GM21528 (cell line): ENCODE data around the gene RNH1.
A peak's percentile ranks its signal among the peaks of the same experiment; 100 is the strongest.

Experiments used
- ATAC-seq: cut with Tn5 transposase; IDR thresholded peaks from one replicate; pipeline ENCODE4 v1.9.1; 2021; ENCODE audit warnings: mild to moderate bottlenecking, moderate library complexity; ENCODE audit not compliant: unreplicated experiment, low FRiP score

RNH1 gene

GRCh38 chr11:460331-461199 lies 46.5 kb downstream of the RNH1 start:
- no peak for ATAC-seq

- no peak for ATAC-seq
Measured at GRCh38 chr11:459511-460220, 47.4 kb downstream of the RNH1 start.

- ATAC-seq: no peak
Measured at GRCh38 chr11:457111-457760, 49.8 kb downstream of the RNH1 start.

- no peak for ATAC-seq
Measured at GRCh38 chr11:456533-456932, 50.5 kb downstream of the RNH1 start.

GRCh38 chr11:455566-456147 lies 51.4 kb downstream of the RNH1 start:
- no peak for ATAC-seq

- no peak for ATAC-seq
Measured at GRCh38 chr11:454801-455565, 52.1 kb downstream of the RNH1 start.

GRCh38 chr11:454043-454442 lies 53.0 kb downstream of the RNH1 start:
- ATAC-seq: no peak

- ATAC-seq: no peak
Measured at GRCh38 chr11:453564-453963, 53.5 kb downstream of the RNH1 start.

- no peak for ATAC-seq
Measured at GRCh38 chr11:452916-453527, 54.0 kb downstream of the RNH1 start.

GRCh38 chr11:452203-452744 lies 54.8 kb downstream of the RNH1 start:
- ATAC-seq: no peak

GRCh38 chr11:451738-452137 lies 55.3 kb downstream of the RNH1 start:
- no peak for ATAC-seq

- peak; percentile 7 for ATAC-seq
Measured at GRCh38 chr11:450809-451451, 56.1 kb downstream of the RNH1 start.

- ATAC-seq: peak; percentile 71
Measured at GRCh38 chr11:449889-450808, 56.9 kb downstream of the RNH1 start, which contains the start of gene PTDSS2. Gene PTDSS2 (plus strand): TSS chr11:450279. CDS start chr11:450456, 177 bp downstream.

- peak; percentile 51 for ATAC-seq
Measured at GRCh38 chr11:447923-448731, 58.9 kb downstream of the RNH1 start.

- ATAC-seq: no peak
Measured at GRCh38 chr11:446891-447290, 60.2 kb downstream of the RNH1 start.

- no peak for ATAC-seq
Measured at GRCh38 chr11:445765-446588, 61.1 kb downstream of the RNH1 start.
